Skin of body (tissue), 2 donors: ENCODE measurements around the gene PTGDR. TPM values are rescaled to one million over a fixed set of nuclear protein-coding genes. Genes with fewer than 3 reads are reported as not detected.

Experiments used
- DNase-seq: peaks from one replicate; lab custom pipeline; 2025; lab: John Stamatoyannopoulos, UW
- total RNA-seq: library from RNA; depleted of rRNA; stranded (reverse); fragments of >200 nt; gene quantifications from one replicate; pipeline ENCODE4 v1.2.3, GENCODE V29; 2014

Gene PTGDR
- total RNA-seq, 1 donor from 2014 or later, result 0.39 TPM

GRCh38 chr14:52310541-52310940, 43.0 kb downstream of the PTGDR start:
- DNase-seq, result no peak

GRCh38 chr14:52312931-52313355, 45.4 kb downstream of the PTGDR start:
- DNase-seq, result peak; percentile 73

GRCh38 chr14:52313462-52313861, 46.0 kb downstream of the PTGDR start:
- no peak for DNase-seq

GRCh38 chr14:52313903-52314594, 46.6 kb downstream of the PTGDR start, which contains the start of gene PTGER2:
PTGER2 (plus strand) TSS chr14:52314312; CDS start chr14:52314549, 237 bp downstream.
- DNase-seq, result peak; percentile 45

- DNase-seq, result no peak
These were observed 47.3 kb downstream of the PTGDR start for GRCh38 chr14:52314595-52315354.

- DNase-seq, result no peak
These were observed 47.8 kb downstream of the PTGDR start for GRCh38 chr14:52315355-52315718.

- no peak for DNase-seq
These were observed 50.6 kb downstream of the PTGDR start for GRCh38 chr14:52318062-52318461.

GRCh38 chr14:52318826-52319645, 51.5 kb downstream of the PTGDR start:
- DNase-seq, result no peak

GRCh38 chr14:52319919-52320318, 52.4 kb downstream of the PTGDR start:
- DNase-seq, result no peak

GRCh38 chr14:52325126-52325525, 57.6 kb downstream of the PTGDR start:
- DNase-seq, result no peak

- DNase-seq, result no peak
These were observed 58.1 kb downstream of the PTGDR start for GRCh38 chr14:52325630-52326029.

Other genes with a start within 250 kb of the PTGDR start
- gene NID2, start 198.6 kb upstream of the PTGDR start, total RNA-seq, result 68.8 TPM
- gene PTGER2, start 46.6 kb downstream of the PTGDR start, total RNA-seq, result 2.2 TPM